GM23338 (cell line): ENCODE measurements around the gene LRMDA. TPM values are rescaled to one million over a fixed set of nuclear protein-coding genes. Genes with fewer than 3 reads are reported as not detected.

ENCODE experiments used
- EZH2 ChIP-seq: fragments of 200-600 bp; sonication (generic); IDR thresholded peaks from one replicate; pipeline ENCODE4 v1.8.0; 2017; ENCODE audit warnings: antibody characterized with exemption, mild to moderate bottlenecking, low read depth; ENCODE audit not compliant: unreplicated experiment
- EZH2phosphoT487 ChIP-seq: fragments of 200-600 bp; sonication (generic); IDR thresholded peaks from one replicate; pipeline ENCODE4 v1.8.1; 2018; ENCODE audit warnings: antibody characterized with exemption; ENCODE audit not compliant: unreplicated experiment
- JUNB ChIP-seq: IDR thresholded peaks from one replicate; pipeline ENCODE4 v1.6.1; 2016; ENCODE audit warnings: antibody characterized with exemption; ENCODE audit not compliant: unreplicated experiment
- NANOG ChIP-seq: IDR thresholded peaks from 2 replicates; pipeline ENCODE4 v1.6.1; 2016; ENCODE audit warnings: antibody characterized with exemption, borderline replicate concordance
- ZNF114 ChIP-seq: fragments of 250-450 bp; sonication (Bioruptor Pico); IDR thresholded peaks from 2 replicates; pipeline ENCODE4 v1.5.0; 2020; ENCODE audit warnings: mild to moderate bottlenecking, moderate library complexity
- ZNF331 ChIP-seq: fragments of 250-450 bp; sonication (Bioruptor Pico); IDR thresholded peaks from 2 replicates; pipeline ENCODE4 v1.5.0; 2020; ENCODE audit warnings: low read depth, mild to moderate bottlenecking, moderate library complexity
- polyA plus RNA-seq: library from polyadenylated mRNA; unstranded; fragments of >200 nt; fragmentation: Nextera tagmentation; extraction: Ambion mirVana; gene quantifications from 2 replicates; pipeline ENCODE4 v1.2.1, GENCODE V29; 2016
- total RNA-seq: library from RNA; depleted of rRNA; stranded (reverse); fragments of >200 nt; shearing (Covaris generic); gene quantifications from 2 replicates; pipeline ENCODE4 v1.2.3, GENCODE V29; 2014
- TF ChIP-seq, protein P1 (sequence below): fragments of 250-450 bp; sonication (Bioruptor Pico); IDR thresholded peaks from 2 replicates; pipeline ENCODE4 v1.5.0; 2020; ENCODE audit warnings: mild to moderate bottlenecking, moderate library complexity
- TF ChIP-seq, protein P2 (sequence below), 2 experiments: fragments of 200-600 bp in 1 of 2; sonication (generic) in 1 of 2; conservative IDR thresholded peaks; 2 replicates each; pipeline versions ENCODE4 v1.5.1 to v1.6.1; 2016 to 2017; ENCODE audit warnings: antibody characterized with exemption in 2 of 2, low read depth in 2 of 2, mild to moderate bottlenecking in 2 of 2, moderate library complexity in 1 of 2

LRMDA gene
- total and polyA plus RNA-seq, 2 experiments from 2014 or later: 0.90 to 1.8 TPM

DNA sequence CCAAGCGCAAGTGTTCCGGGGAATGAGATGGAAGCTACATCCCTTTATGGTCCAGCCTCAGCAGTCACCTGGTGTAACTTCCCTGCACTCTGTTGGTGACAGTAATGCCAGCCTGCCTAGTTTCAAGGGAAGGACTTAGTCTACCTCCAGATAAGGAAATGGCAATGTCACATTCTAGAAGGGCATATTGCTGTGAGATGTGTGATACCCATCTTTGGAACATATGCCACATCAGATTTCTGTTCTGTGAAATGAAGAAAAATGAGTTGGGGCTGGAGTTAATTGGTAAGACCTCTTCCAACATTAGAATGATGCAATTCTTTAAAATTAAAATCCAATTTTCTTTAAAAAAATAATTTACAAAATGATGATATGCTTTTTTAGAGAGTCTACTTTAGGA is 212.0 kb downstream of the LRMDA start (continued):
- TF ChIP-seq, protein P1, sequence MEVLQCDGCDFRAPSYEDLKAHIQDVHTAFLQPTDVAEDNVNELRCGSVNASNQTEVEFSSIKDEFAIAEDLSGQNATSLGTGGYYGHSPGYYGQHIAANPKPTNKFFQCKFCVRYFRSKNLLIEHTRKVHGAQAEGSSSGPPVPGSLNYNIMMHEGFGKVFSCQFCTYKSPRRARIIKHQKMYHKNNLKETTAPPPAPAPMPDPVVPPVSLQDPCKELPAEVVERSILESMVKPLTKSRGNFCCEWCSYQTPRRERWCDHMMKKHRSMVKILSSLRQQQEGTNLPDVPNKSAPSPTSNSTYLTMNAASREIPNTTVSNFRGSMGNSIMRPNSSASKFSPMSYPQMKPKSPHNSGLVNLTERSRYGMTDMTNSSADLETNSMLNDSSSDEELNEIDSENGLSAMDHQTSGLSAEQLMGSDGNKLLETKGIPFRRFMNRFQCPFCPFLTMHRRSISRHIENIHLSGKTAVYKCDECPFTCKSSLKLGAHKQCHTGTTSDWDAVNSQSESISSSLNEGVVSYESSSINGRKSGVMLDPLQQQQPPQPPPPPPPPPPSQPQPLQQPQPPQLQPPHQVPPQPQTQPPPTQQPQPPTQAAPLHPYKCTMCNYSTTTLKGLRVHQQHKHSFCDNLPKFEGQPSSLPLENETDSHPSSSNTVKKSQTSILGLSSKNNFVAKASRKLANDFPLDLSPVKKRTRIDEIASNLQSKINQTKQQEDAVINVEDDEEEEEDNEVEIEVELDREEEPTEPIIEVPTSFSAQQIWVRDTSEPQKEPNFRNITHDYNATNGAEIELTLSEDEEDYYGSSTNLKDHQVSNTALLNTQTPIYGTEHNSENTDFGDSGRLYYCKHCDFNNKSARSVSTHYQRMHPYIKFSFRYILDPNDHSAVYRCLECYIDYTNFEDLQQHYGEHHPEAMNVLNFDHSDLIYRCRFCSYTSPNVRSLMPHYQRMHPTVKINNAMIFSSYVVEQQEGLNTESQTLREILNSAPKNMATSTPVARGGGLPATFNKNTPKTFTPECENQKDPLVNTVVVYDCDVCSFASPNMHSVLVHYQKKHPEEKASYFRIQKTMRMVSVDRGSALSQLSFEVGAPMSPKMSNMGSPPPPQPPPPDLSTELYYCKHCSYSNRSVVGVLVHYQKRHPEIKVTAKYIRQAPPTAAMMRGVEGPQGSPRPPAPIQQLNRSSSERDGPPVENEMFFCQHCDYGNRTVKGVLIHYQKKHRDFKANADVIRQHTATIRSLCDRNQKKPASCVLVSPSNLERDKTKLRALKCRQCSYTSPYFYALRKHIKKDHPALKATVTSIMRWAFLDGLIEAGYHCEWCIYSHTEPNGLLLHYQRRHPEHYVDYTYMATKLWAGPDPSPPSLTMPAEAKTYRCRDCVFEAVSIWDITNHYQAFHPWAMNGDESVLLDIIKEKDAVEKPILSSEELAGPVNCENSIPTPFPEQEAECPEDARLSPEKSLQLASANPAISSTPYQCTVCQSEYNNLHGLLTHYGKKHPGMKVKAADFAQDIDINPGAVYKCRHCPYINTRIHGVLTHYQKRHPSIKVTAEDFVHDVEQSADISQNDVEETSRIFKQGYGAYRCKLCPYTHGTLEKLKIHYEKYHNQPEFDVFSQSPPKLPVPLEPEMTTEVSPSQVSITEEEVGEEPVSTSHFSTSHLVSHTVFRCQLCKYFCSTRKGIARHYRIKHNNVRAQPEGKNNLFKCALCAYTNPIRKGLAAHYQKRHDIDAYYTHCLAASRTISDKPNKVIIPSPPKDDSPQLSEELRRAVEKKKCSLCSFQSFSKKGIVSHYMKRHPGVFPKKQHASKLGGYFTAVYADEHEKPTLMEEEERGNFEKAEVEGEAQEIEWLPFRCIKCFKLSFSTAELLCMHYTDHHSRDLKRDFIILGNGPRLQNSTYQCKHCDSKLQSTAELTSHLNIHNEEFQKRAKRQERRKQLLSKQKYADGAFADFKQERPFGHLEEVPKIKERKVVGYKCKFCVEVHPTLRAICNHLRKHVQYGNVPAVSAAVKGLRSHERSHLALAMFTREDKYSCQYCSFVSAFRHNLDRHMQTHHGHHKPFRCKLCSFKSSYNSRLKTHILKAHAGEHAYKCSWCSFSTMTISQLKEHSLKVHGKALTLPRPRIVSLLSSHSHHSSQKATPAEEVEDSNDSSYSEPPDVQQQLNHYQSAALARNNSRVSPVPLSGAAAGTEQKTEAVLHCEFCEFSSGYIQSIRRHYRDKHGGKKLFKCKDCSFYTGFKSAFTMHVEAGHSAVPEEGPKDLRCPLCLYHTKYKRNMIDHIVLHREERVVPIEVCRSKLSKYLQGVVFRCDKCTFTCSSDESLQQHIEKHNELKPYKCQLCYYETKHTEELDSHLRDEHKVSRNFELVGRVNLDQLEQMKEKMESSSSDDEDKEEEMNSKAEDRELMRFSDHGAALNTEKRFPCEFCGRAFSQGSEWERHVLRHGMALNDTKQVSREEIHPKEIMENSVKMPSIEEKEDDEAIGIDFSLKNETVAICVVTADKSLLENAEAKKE: no peak
- TF ChIP-seq ZNF114 (CRISPR knock-in tag) (no peak), ZNF331 (CRISPR knock-in tag) (no peak), JUNB (no peak), EZH2phosphoT487 (no peak), NANOG (no peak), EZH2 (no peak)
- TF ChIP-seq, protein P2, sequence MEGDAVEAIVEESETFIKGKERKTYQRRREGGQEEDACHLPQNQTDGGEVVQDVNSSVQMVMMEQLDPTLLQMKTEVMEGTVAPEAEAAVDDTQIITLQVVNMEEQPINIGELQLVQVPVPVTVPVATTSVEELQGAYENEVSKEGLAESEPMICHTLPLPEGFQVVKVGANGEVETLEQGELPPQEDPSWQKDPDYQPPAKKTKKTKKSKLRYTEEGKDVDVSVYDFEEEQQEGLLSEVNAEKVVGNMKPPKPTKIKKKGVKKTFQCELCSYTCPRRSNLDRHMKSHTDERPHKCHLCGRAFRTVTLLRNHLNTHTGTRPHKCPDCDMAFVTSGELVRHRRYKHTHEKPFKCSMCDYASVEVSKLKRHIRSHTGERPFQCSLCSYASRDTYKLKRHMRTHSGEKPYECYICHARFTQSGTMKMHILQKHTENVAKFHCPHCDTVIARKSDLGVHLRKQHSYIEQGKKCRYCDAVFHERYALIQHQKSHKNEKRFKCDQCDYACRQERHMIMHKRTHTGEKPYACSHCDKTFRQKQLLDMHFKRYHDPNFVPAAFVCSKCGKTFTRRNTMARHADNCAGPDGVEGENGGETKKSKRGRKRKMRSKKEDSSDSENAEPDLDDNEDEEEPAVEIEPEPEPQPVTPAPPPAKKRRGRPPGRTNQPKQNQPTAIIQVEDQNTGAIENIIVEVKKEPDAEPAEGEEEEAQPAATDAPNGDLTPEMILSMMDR (conservative IDR thresholded peaks at IDR 0.05; ENCODE audit: low read depth in 2 of 2): no peak
